HCT116 (cell line): ENCODE measurements around the gene ZBTB8A. TPM values are rescaled to one million over a fixed set of nuclear protein-coding genes. Genes with fewer than 3 reads are reported as not detected.

Source experiments
- ATAC-seq: fragments of 200-7000 bp; cut with Tn5 transposase; 2 replicates; pipeline ENCODE4 v1.9.1; 2020; ENCODE audit warnings: mild to moderate bottlenecking, moderate library complexity
- BruUV-seq: library from RNA; stranded (reverse); fragments of 400-500 nt; replicated peaks from 2 replicates; lab custom pipeline; 2021; lab: Mats Ljungman, UMichigan
- CTCF ChIA-PET: fragments of 300-600 bp; sonication (Branson Sonifier 250); formaldehyde crosslinking; loops from one replicate; lab custom pipeline; 2021; ENCODE audit warnings: antibody characterized with exemption; lab: Charles Lee
- POLR2A ChIA-PET: fragments of 300-600, 350-600 bp; sonication (Branson Sonifier 250); formaldehyde crosslinking; loops from one replicate; lab custom pipeline; 2021; ENCODE audit warnings: antibody characterized with exemption; lab: Charles Lee
- RAD21 ChIA-PET, 2 experiments: fragments of 300-600 bp; sonication (Branson Sonifier 250); formaldehyde crosslinking; loops; one replicate each; lab custom pipeline; 2023; ENCODE audit warnings: low total read pairs in 2 of 2; ENCODE audit not compliant: uncharacterized antibody in 2 of 2, unreplicated experiment in 2 of 2, low non-redundant PET in 1 of 2; lab: Charles Lee
- DNase-seq: peaks from one replicate; pipeline ENCODE4 v3.0.0-alpha.2; 2010; ENCODE audit warnings: low read depth, low spot score
- H2AFZ ChIP-seq: fragments of 200-600 bp; shearing (Covaris generic), sonication (generic); 2 replicates; pipeline ENCODE4 v1.6.1; 2017; ENCODE audit warnings: low read depth, mixed run types, mixed read lengths, antibody characterized with exemption, low read length; ENCODE audit not compliant: poor library complexity, severe bottlenecking
- H3K27ac ChIP-seq: 2 replicates; pipeline ENCODE4 v1.5.1; 2012; ENCODE audit warnings: low read depth, low read length
- H3K27me3 ChIP-seq: fragments of 200-600 bp; sonication (generic); 2 replicates; pipeline ENCODE4 v1.6.1; 2016; ENCODE audit warnings: mixed run types, low read length, mixed read lengths; ENCODE audit not compliant: insufficient read depth
- H3K36me3 ChIP-seq, 2 experiments: fragments of 200-500 bp in 1 of 2; fragments of 200-600 bp in 1 of 2; sonication (Bioruptor generic) in 1 of 2; sonication (generic) in 1 of 2; 2 replicates each; pipeline versions ENCODE4 v1.5.1 to v1.6.1; 2014 to 2016; ENCODE audit warnings: low read length in 2 of 2, inconsistent platforms in 1 of 2, mixed read lengths in 1 of 2, mixed run types in 1 of 2; ENCODE audit not compliant: insufficient read depth in 2 of 2, control insufficient read depth in 1 of 2
- H3K4me1 ChIP-seq, 2 experiments: fragments of 200-600 bp in 1 of 2; sonication (generic) in 1 of 2; 2 replicates each; pipeline versions ENCODE4 v1.5.1 to v1.6.1; 2012 to 2017; ENCODE audit warnings: low read length in 2 of 2, inconsistent platforms in 1 of 2, mild to moderate bottlenecking in 1 of 2, mixed read lengths in 1 of 2, mixed run types in 1 of 2, moderate library complexity in 1 of 2; ENCODE audit not compliant: insufficient read depth in 2 of 2, control insufficient read depth in 1 of 2
- H3K4me2 ChIP-seq: fragments of 200-600 bp; sonication (generic); 2 replicates; pipeline ENCODE4 v1.6.1; 2017; ENCODE audit warnings: mixed run types, low read length, mixed read lengths
- H3K4me3 ChIP-seq, 2 experiments: fragments of 200-600 bp in 1 of 2; sonication (generic) in 1 of 2; replicated peaks in 1 of 2; 2 replicates each; pipeline ENCODE4 v1.5.1; 2011 to 2016; ENCODE audit warnings: low read length in 2 of 2, control low read depth in 1 of 2, low read depth in 1 of 2, mild to moderate bottlenecking in 1 of 2, mixed read lengths in 1 of 2, mixed run types in 1 of 2
- H3K79me2 ChIP-seq: fragments of 200-600 bp; sonication (generic); 2 replicates; pipeline ENCODE4 v1.6.1; 2017; ENCODE audit warnings: mild to moderate bottlenecking, mixed run types, low read length, moderate library complexity, mixed read lengths; ENCODE audit not compliant: insufficient read depth
- H3K9ac ChIP-seq: fragments of 200-600 bp; sonication (generic); 2 replicates; pipeline ENCODE4 v1.6.1; 2016; ENCODE audit warnings: low read length, mixed read lengths
- H3K9me2 ChIP-seq: fragments of 200-600 bp; sonication (generic), shearing (Covaris generic); 2 replicates; pipeline ENCODE4 v1.6.1; 2017; ENCODE audit warnings: mixed run types, mild to moderate bottlenecking, moderate library complexity; ENCODE audit not compliant: insufficient read depth
- H3K9me3 ChIP-seq, 2 experiments: fragments of 200-500 bp in 1 of 2; fragments of 200-600 bp in 1 of 2; sonication (Bioruptor generic) in 1 of 2; sonication (generic) in 1 of 2; 2 replicates each; pipeline ENCODE4 v1.6.1; 2014 to 2017; ENCODE audit warnings: low read length in 2 of 2, mixed read lengths in 2 of 2, inconsistent platforms in 1 of 2, low read depth in 1 of 2, mild to moderate bottlenecking in 1 of 2, mixed run types in 1 of 2, moderate library complexity in 1 of 2; ENCODE audit not compliant: control insufficient read depth in 1 of 2, insufficient read depth in 1 of 2
- H4K20me1 ChIP-seq: fragments of 200-600 bp; sonication (generic), shearing (Covaris generic); 2 replicates; pipeline ENCODE4 v1.6.1; 2017; ENCODE audit warnings: mixed run types, mild to moderate bottlenecking, moderate library complexity; ENCODE audit not compliant: insufficient read depth
- CBX3 ChIP-seq: IDR thresholded peaks from 2 replicates; pipeline ENCODE4 v1.6.1; 2012; ENCODE audit warnings: low read depth
- EGR1 ChIP-seq: IDR thresholded peaks from 2 replicates; pipeline ENCODE4 v1.6.1; 2012; ENCODE audit warnings: low read depth
- EZH2phosphoT487 ChIP-seq: fragments of 200-600 bp; IDR thresholded peaks from 2 replicates; pipeline ENCODE4 v1.6.1; 2018; ENCODE audit warnings: antibody characterized with exemption, borderline replicate concordance
- FOSL1 ChIP-seq: IDR thresholded peaks from 2 replicates; pipeline ENCODE4 v1.6.1; 2012; ENCODE audit warnings: low read depth
- JUND ChIP-seq: IDR thresholded peaks from 2 replicates; pipeline ENCODE4 v1.6.1; 2012
- SIN3A ChIP-seq: IDR thresholded peaks from 2 replicates; pipeline ENCODE4 v1.6.1; 2012; ENCODE audit warnings: low read depth
- SRF ChIP-seq: IDR thresholded peaks from 2 replicates; pipeline ENCODE4 v1.6.1; 2012; ENCODE audit warnings: low read depth
- TCF7L2 ChIP-seq: IDR thresholded peaks from 2 replicates; pipeline ENCODE4 v1.7.0; 2011; ENCODE audit warnings: borderline replicate concordance, inconsistent platforms; ENCODE audit not compliant: insufficient read depth, insufficient read length; ENCODE audit errors: extremely low read depth
- YY1 ChIP-seq: IDR thresholded peaks from 2 replicates; pipeline ENCODE4 v1.6.1; 2011; ENCODE audit warnings: low read length, low read depth, moderate library complexity, mild to moderate bottlenecking; ENCODE audit not compliant: insufficient replicate concordance; ENCODE audit errors: extremely low read depth
- ZNF274 ChIP-seq: fragments of 200-500 bp; sonication (Bioruptor generic); IDR thresholded peaks from 2 replicates; pipeline ENCODE4 v1.6.1; 2014; ENCODE audit warnings: mild to moderate bottlenecking, low read depth, low read length, inconsistent platforms
- intact Hi-C: fragments of 100-400 bp; cut with micrococcal nuclease; formaldehyde crosslinking; loops from 2 replicates; pipeline ENCODE4 v1.10.0; 2022
- total RNA-seq: library from RNA; stranded (reverse); gene quantifications from one replicate; pipeline ENCODE4 v1.2.1, GENCODE V29; 2021; ENCODE audit not compliant: unreplicated experiment
- TF ChIP-seq, protein P1 (sequence below): IDR thresholded peaks from 2 replicates; pipeline ENCODE4 v1.6.1; 2012
- TF ChIP-seq, protein P2 (sequence below), 3 experiments: fragments of 200-600 bp in 1 of 3; sonication (generic) in 1 of 3; IDR thresholded peaks in 2 of 3; conservative IDR thresholded peaks in 1 of 3; 2 replicates each; pipeline ENCODE4 v1.5.1; 2012 to 2017; ENCODE audit warnings: low read depth in 2 of 3, low read length in 2 of 3, antibody characterized with exemption in 1 of 3, borderline replicate concordance in 1 of 3, control low read depth in 1 of 3, mild to moderate bottlenecking in 1 of 3, mixed read lengths in 1 of 3, mixed run types in 1 of 3, moderate library complexity in 1 of 3; ENCODE audit not compliant: insufficient read depth in 1 of 3
- TF ChIP-seq, protein P3 (sequence below): IDR thresholded peaks from 2 replicates; pipeline ENCODE4 v1.6.1; 2012; ENCODE audit warnings: low read depth

Gene ZBTB8A
- total RNA-seq, 1 experiment from 2014 or later: 9.7 TPM

DNA sequence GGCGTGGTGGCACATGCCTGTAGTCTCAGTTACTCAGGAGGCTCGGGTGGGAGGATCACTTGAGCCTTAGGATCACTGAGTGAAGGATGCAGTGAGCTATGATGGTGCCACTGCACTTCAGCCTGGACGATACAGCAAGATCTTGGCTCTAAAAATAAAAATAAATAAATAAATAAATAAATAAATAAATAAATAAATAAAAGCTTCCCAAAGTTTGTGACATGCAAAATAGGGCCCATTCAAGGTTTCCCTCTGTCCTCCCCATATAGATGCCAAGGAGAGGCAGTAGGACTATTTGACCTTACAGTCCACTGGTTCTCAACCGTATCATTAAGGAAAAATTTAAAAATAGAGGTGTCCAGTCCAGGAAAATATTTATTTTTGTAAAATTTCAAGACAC lies 70.0 kb downstream of the ZBTB8A start:
- Histone ChIP-seq H3K9me2 (no peaks in the 10 kb centered on the region), H2AFZ (no peak overlapping the region), H3K9me3 (no peaks in the 10 kb centered on the region), H3K9ac (no peak overlapping the region), H4K20me1 (no peaks in the 10 kb centered on the region), H3K27me3 (no peaks in the 10 kb centered on the region), H3K36me3 (no peaks in the 10 kb centered on the region), H3K79me2 (no peaks in the 10 kb centered on the region), H3K4me1 (peaks cover 9 to 13% of the 10 kb centered on the region in 2 experiments), H3K4me3 (no peak overlapping the region), H3K27ac (no peak overlapping the region), H3K4me2 (no peak overlapping the region)
- BruUV-seq: no TSS peak
- ChIA-PET RAD21 (no interaction called here), POLR2A (no interaction called here), CTCF (interaction anchor here (1.5 kb wide), 1 partner anchor 42 kb away, joined by 3 read pairs; the partner anchor contains the start of gene RBBP4)
- DNase-seq: no peak
- intact Hi-C loops: no loop called here
- no peak for ATAC-seq
- no peak for TF ChIP-seq FOSL1
- no peak for TF ChIP-seq EZH2phosphoT487
- TF ChIP-seq EGR1: no peak
- no peak for TF ChIP-seq TCF7L2
- TF ChIP-seq SRF: no peak
- TF ChIP-seq YY1: no peak
- TF ChIP-seq CBX3: no peak
- TF ChIP-seq, protein P1, sequence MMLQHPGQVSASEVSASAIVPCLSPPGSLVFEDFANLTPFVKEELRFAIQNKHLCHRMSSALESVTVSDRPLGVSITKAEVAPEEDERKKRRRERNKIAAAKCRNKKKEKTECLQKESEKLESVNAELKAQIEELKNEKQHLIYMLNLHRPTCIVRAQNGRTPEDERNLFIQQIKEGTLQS: no peak
- no peak for TF ChIP-seq ZNF274
- no peak for TF ChIP-seq SIN3A
- TF ChIP-seq, protein P2, sequence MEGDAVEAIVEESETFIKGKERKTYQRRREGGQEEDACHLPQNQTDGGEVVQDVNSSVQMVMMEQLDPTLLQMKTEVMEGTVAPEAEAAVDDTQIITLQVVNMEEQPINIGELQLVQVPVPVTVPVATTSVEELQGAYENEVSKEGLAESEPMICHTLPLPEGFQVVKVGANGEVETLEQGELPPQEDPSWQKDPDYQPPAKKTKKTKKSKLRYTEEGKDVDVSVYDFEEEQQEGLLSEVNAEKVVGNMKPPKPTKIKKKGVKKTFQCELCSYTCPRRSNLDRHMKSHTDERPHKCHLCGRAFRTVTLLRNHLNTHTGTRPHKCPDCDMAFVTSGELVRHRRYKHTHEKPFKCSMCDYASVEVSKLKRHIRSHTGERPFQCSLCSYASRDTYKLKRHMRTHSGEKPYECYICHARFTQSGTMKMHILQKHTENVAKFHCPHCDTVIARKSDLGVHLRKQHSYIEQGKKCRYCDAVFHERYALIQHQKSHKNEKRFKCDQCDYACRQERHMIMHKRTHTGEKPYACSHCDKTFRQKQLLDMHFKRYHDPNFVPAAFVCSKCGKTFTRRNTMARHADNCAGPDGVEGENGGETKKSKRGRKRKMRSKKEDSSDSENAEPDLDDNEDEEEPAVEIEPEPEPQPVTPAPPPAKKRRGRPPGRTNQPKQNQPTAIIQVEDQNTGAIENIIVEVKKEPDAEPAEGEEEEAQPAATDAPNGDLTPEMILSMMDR (IDR thresholded peaks at IDR 0.05 in 2 of 3, conservative IDR thresholded peaks at IDR 0.05 in 1 of 3; ENCODE audit: borderline replicate concordance in 1 of 3, insufficient read depth in 1 of 3, low read depth in 2 of 3, low read length in 2 of 3): no peak
- TF ChIP-seq, protein P3, sequence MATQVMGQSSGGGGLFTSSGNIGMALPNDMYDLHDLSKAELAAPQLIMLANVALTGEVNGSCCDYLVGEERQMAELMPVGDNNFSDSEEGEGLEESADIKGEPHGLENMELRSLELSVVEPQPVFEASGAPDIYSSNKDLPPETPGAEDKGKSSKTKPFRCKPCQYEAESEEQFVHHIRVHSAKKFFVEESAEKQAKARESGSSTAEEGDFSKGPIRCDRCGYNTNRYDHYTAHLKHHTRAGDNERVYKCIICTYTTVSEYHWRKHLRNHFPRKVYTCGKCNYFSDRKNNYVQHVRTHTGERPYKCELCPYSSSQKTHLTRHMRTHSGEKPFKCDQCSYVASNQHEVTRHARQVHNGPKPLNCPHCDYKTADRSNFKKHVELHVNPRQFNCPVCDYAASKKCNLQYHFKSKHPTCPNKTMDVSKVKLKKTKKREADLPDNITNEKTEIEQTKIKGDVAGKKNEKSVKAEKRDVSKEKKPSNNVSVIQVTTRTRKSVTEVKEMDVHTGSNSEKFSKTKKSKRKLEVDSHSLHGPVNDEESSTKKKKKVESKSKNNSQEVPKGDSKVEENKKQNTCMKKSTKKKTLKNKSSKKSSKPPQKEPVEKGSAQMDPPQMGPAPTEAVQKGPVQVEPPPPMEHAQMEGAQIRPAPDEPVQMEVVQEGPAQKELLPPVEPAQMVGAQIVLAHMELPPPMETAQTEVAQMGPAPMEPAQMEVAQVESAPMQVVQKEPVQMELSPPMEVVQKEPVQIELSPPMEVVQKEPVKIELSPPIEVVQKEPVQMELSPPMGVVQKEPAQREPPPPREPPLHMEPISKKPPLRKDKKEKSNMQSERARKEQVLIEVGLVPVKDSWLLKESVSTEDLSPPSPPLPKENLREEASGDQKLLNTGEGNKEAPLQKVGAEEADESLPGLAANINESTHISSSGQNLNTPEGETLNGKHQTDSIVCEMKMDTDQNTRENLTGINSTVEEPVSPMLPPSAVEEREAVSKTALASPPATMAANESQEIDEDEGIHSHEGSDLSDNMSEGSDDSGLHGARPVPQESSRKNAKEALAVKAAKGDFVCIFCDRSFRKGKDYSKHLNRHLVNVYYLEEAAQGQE: no peak
- TF ChIP-seq JUND: no peak
